Neural cell (in vitro differentiated cells): ENCODE results near the gene DIPK1C.

Source experiments
- CTCF ChIP-seq: fragments of 450-650 bp; IDR thresholded peaks from 2 replicates; pipeline ENCODE4 v1.5.1; 2014; ENCODE audit warnings: antibody characterized with exemption, mild to moderate bottlenecking, moderate library complexity; ENCODE audit not compliant: poor library complexity, severe bottlenecking
- EP300 ChIP-seq: fragments of 450-650 bp; conservative IDR thresholded peaks from 2 replicates; pipeline ENCODE4 v1.6.1; 2014; ENCODE audit warnings: antibody characterized with exemption, mild to moderate bottlenecking, moderate library complexity; ENCODE audit not compliant: poor library complexity, severe bottlenecking
- EZH2 ChIP-seq: fragments of 200-600, 300-800 bp; shearing (Covaris generic), sonication (generic); IDR thresholded peaks from 2 replicates; pipeline ENCODE4 v1.6.1; 2014; ENCODE audit warnings: antibody characterized with exemption, low read length, borderline replicate concordance, mild to moderate bottlenecking; ENCODE audit not compliant: insufficient read depth, poor library complexity, severe bottlenecking
- MXI1 ChIP-seq: fragments of 450-650 bp; conservative IDR thresholded peaks from 2 replicates; pipeline ENCODE4 v1.6.1; 2014; ENCODE audit warnings: antibody characterized with exemption, mild to moderate bottlenecking; ENCODE audit not compliant: poor library complexity, severe bottlenecking
- POLR2AphosphoS5 ChIP-seq: IDR thresholded peaks from 2 replicates; pipeline ENCODE4 v1.6.1; 2012

GRCh38 chr18:74465775-74466174, 8.7 kb upstream of the DIPK1C start:
- TF ChIP-seq CTCF (no peak), POLR2AphosphoS5 (no peak), MXI1 (no peak), EP300 (no peak), EZH2 (no peak)
